Neural cell (in vitro differentiated cells): ENCODE data around the gene MAPK14. TPM values are rescaled to one million over a fixed set of nuclear protein-coding genes. Genes with fewer than 3 reads are reported as not detected.

Experiments
- H2AFZ ChIP-seq: fragments of 200-600, 300-800 bp; sonication (generic), shearing (Covaris generic); 2 replicates; pipeline ENCODE4 v1.6.0; 2014; ENCODE audit warnings: low read depth, mild to moderate bottlenecking, antibody characterized with exemption, low read length, moderate library complexity
- H3F3A ChIP-seq: fragments of 200-600 bp; shearing (Covaris generic); 2 replicates; pipeline ENCODE4 v1.6.1; 2016; ENCODE audit warnings: mild to moderate bottlenecking, moderate library complexity, mixed read lengths, antibody characterized with exemption, low read length; ENCODE audit not compliant: insufficient read depth, poor library complexity, severe bottlenecking
- H3K27ac ChIP-seq: fragments of 200-600, 300-800 bp; sonication (generic), shearing (Covaris generic); 2 replicates; pipeline ENCODE4 v1.5.1; 2014; ENCODE audit warnings: mild to moderate bottlenecking, low read length, moderate library complexity
- H3K27me3 ChIP-seq: fragments of 300-800, 200-600 bp; sonication (generic), shearing (Covaris generic); 2 replicates; pipeline ENCODE4 v1.6.0; 2014; ENCODE audit warnings: mild to moderate bottlenecking, low read depth, low read length, moderate library complexity; ENCODE audit not compliant: insufficient read depth
- H3K36me3 ChIP-seq: fragments of 300-800, 200-600 bp; sonication (generic), shearing (Covaris generic); 2 replicates; pipeline ENCODE4 v1.5.1; 2014; ENCODE audit warnings: mild to moderate bottlenecking, antibody characterized with exemption, low read length, moderate library complexity; ENCODE audit not compliant: insufficient read depth
- H3K4me2 ChIP-seq: fragments of 300-800, 200-600 bp; sonication (generic), shearing (Covaris generic); 2 replicates; pipeline ENCODE4 v1.6.0; 2014; ENCODE audit warnings: mild to moderate bottlenecking, low read length
- H3K4me3 ChIP-seq: fragments of 300-800, 200-600 bp; sonication (generic), shearing (Covaris generic); 2 replicates; pipeline ENCODE4 v1.5.1; 2014; ENCODE audit warnings: mild to moderate bottlenecking, low read length, moderate library complexity
- H3K79me2 ChIP-seq: fragments of 200-600 bp; shearing (Covaris generic); replicated peaks from 2 replicates; pipeline ENCODE4 v1.6.0; 2014; ENCODE audit warnings: mild to moderate bottlenecking, low read length, moderate library complexity; ENCODE audit not compliant: insufficient read depth
- H3K9ac ChIP-seq: fragments of 300-800, 200-600 bp; sonication (generic), shearing (Covaris generic); 2 replicates; pipeline ENCODE4 v1.6.1; 2016; ENCODE audit warnings: mild to moderate bottlenecking, low read length, mixed read lengths
- H3K9me2 ChIP-seq: fragments of 200-600 bp; shearing (Covaris generic); 2 replicates; pipeline ENCODE4 v1.6.1; 2016; ENCODE audit warnings: mild to moderate bottlenecking, low read length, mixed read lengths; ENCODE audit not compliant: insufficient read depth
- H3K9me3 ChIP-seq: fragments of 200-600, 300-800 bp; sonication (generic), shearing (Covaris generic); 2 replicates; pipeline ENCODE4 v1.6.1; 2016; ENCODE audit warnings: mild to moderate bottlenecking, mixed run types, low read length, moderate library complexity, mixed read lengths
- H4K20me1 ChIP-seq: fragments of 200-600 bp; shearing (Covaris generic); 2 replicates; pipeline ENCODE4 v1.6.1; 2016; ENCODE audit warnings: mild to moderate bottlenecking, mixed run types; ENCODE audit not compliant: insufficient read depth
- CTCF ChIP-seq: fragments of 450-650 bp; IDR thresholded peaks from 2 replicates; pipeline ENCODE4 v1.5.1; 2014; ENCODE audit warnings: antibody characterized with exemption, mild to moderate bottlenecking, moderate library complexity; ENCODE audit not compliant: poor library complexity, severe bottlenecking
- EP300 ChIP-seq: fragments of 450-650 bp; conservative IDR thresholded peaks from 2 replicates; pipeline ENCODE4 v1.6.1; 2014; ENCODE audit warnings: antibody characterized with exemption, mild to moderate bottlenecking, moderate library complexity; ENCODE audit not compliant: poor library complexity, severe bottlenecking
- EZH2 ChIP-seq: fragments of 200-600, 300-800 bp; shearing (Covaris generic), sonication (generic); IDR thresholded peaks from 2 replicates; pipeline ENCODE4 v1.6.1; 2014; ENCODE audit warnings: antibody characterized with exemption, low read length, borderline replicate concordance, mild to moderate bottlenecking; ENCODE audit not compliant: insufficient read depth, poor library complexity, severe bottlenecking
- MXI1 ChIP-seq: fragments of 450-650 bp; conservative IDR thresholded peaks from 2 replicates; pipeline ENCODE4 v1.6.1; 2014; ENCODE audit warnings: antibody characterized with exemption, mild to moderate bottlenecking; ENCODE audit not compliant: poor library complexity, severe bottlenecking
- POLR2AphosphoS5 ChIP-seq: IDR thresholded peaks from 2 replicates; pipeline ENCODE4 v1.6.1; 2012
- RAD21 ChIP-seq: fragments of 450-650 bp; conservative IDR thresholded peaks from 2 replicates; pipeline ENCODE4 v1.6.1; 2014; ENCODE audit warnings: antibody characterized with exemption, mild to moderate bottlenecking, moderate library complexity
- SMC3 ChIP-seq: fragments of 450-650 bp; conservative IDR thresholded peaks from 2 replicates; pipeline ENCODE4 v1.6.1; 2014; ENCODE audit warnings: antibody characterized with exemption, mild to moderate bottlenecking, moderate library complexity; ENCODE audit not compliant: poor library complexity
- TAF1 ChIP-seq: IDR thresholded peaks from 2 replicates; pipeline ENCODE4 v1.6.1; 2012; ENCODE audit warnings: low read depth
- polyA plus RNA-seq: library from polyadenylated mRNA; depleted of rRNA; stranded (reverse); fragments of >200 nt; gene quantifications from 2 replicates; pipeline ENCODE4 v1.2.3, GENCODE V29; 2014
- TF ChIP-seq, protein P1 (sequence below): IDR thresholded peaks from 2 replicates; pipeline ENCODE4 v1.6.1; 2012; ENCODE audit warnings: borderline replicate concordance

Gene MAPK14
- polyA plus RNA-seq, 1 donor from 2014 or later: 26.6 TPM

DNA sequence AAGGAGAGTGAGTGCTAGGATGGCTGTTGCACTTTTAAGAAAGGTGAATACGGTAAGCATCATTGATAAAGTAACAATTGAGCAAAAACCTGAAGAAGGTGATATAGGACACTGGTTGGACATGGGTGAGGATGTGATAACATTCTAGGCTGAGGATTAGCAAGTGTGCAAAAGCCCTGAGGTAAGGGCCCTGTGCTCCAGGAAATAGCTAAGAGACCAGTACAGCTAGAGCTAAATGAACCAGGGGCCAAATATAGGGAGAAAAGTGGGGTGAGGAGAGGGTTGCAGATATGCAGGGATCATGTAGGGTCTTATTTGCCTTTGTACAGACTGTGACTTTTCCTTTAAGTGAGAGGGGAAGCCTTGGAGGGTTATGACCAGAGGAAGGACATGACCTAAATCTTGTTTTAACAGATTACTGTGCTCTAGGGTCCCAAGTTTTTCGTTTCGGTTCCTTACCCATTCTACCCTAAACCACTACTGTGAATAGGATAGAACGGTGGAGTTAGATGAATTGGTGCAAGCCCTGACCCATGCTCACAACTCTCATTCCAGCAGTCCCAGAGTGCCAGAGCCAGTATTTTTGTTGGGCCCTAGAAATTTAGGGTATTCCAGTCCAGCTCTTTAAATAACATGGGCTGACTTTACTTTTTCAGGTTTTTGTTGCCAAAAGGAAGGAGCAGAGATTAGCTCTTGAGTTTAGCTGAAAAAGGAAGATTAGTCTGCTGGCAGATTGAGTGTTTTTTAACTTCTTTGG is 10.7 kb downstream of the MAPK14 start:
- peaks cover 48% of the 10 kb centered on the region for H3K79me2 ChIP-seq
- H3K27me3 ChIP-seq: no peaks in the 10 kb centered on the region
- H3K9me2 ChIP-seq: no peaks in the 10 kb centered on the region
- no peak for TF ChIP-seq POLR2AphosphoS5
- no peak for TF ChIP-seq RAD21
- TF ChIP-seq, protein P1, sequence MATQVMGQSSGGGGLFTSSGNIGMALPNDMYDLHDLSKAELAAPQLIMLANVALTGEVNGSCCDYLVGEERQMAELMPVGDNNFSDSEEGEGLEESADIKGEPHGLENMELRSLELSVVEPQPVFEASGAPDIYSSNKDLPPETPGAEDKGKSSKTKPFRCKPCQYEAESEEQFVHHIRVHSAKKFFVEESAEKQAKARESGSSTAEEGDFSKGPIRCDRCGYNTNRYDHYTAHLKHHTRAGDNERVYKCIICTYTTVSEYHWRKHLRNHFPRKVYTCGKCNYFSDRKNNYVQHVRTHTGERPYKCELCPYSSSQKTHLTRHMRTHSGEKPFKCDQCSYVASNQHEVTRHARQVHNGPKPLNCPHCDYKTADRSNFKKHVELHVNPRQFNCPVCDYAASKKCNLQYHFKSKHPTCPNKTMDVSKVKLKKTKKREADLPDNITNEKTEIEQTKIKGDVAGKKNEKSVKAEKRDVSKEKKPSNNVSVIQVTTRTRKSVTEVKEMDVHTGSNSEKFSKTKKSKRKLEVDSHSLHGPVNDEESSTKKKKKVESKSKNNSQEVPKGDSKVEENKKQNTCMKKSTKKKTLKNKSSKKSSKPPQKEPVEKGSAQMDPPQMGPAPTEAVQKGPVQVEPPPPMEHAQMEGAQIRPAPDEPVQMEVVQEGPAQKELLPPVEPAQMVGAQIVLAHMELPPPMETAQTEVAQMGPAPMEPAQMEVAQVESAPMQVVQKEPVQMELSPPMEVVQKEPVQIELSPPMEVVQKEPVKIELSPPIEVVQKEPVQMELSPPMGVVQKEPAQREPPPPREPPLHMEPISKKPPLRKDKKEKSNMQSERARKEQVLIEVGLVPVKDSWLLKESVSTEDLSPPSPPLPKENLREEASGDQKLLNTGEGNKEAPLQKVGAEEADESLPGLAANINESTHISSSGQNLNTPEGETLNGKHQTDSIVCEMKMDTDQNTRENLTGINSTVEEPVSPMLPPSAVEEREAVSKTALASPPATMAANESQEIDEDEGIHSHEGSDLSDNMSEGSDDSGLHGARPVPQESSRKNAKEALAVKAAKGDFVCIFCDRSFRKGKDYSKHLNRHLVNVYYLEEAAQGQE: no peak
- TF ChIP-seq TAF1: no peak
- TF ChIP-seq EP300: no peak
- no peak for TF ChIP-seq CTCF
- TF ChIP-seq MXI1: no peak
- no peak for TF ChIP-seq SMC3
- TF ChIP-seq EZH2: no peak
- no peaks in the 10 kb centered on the region for H3K36me3 ChIP-seq
- no peak overlapping the region for H3K4me3 ChIP-seq
- H3K4me2 ChIP-seq: no peak overlapping the region
- no peaks in the 10 kb centered on the region for H3K9me3 ChIP-seq
- H3F3A ChIP-seq: no peaks in the 10 kb centered on the region
- no peak overlapping the region for H2AFZ ChIP-seq
- H3K9ac ChIP-seq: no peak overlapping the region
- H4K20me1 ChIP-seq: no peaks in the 10 kb centered on the region
- no peak overlapping the region for H3K27ac ChIP-seq

GRCh38 chr6:36039112-36039511 is 11.5 kb downstream of the MAPK14 start:
- TF ChIP-seq RAD21: no peak
- TF ChIP-seq EP300: no peak
- no peak for TF ChIP-seq MXI1
- TF ChIP-seq CTCF: no peak
- TF ChIP-seq, protein P1: no peak
- TF ChIP-seq EZH2: no peak
- H3K79me2 ChIP-seq: peaks cover 42% of the 10 kb centered on the region

More at GRCh38 chr6:36039112-36039511, 11.5 kb downstream of the MAPK14 start:
- Histone ChIP-seq H3K4me3 (no peak overlapping the region), H2AFZ (no peak overlapping the region), H3K9me3 (no peaks in the 10 kb centered on the region), H3F3A (no peaks in the 10 kb centered on the region), H3K27ac (no peak overlapping the region), H4K20me1 (no peaks in the 10 kb centered on the region), H3K9ac (no peak overlapping the region), H3K4me2 (no peak overlapping the region), H3K9me2 (no peaks in the 10 kb centered on the region), H3K36me3 (no peaks in the 10 kb centered on the region), H3K27me3 (no peaks in the 10 kb centered on the region)
